Stomach (tissue), 9 donors: ENCODE data around the gene MICALL1. TPM values are rescaled to one million over a fixed set of nuclear protein-coding genes. Genes with fewer than 3 reads are reported as not detected.

ENCODE experiments used
- DNase-seq, 2 donors: peaks; one replicate each; pipeline versions ENCODE4 v3.0.0 to v3.0.0-alpha.2; 2013 to 2019
- H3K27ac ChIP-seq, 5 donors: fragments of 200-600 bp in 4 of 5; sonication (generic) in 4 of 5; one replicate each; pipeline ENCODE4 v1.5.1; 2013 to 2019; ENCODE audit warnings: mild to moderate bottlenecking in 1 of 5, moderate library complexity in 1 of 5
- H3K27me3 ChIP-seq, 3 donors: fragments of 200-600 bp; sonication (generic); one replicate each; pipeline ENCODE4 v1.5.1; 2017 to 2019; ENCODE audit warnings: mixed run types in 1 of 3
- H3K36me3 ChIP-seq, 4 donors: fragments of 200-600 bp; sonication (generic); 1 replicate in 3 of 4; 2 replicates in 1 of 4; pipeline ENCODE4 v1.5.1; 2016 to 2019
- H3K4me1 ChIP-seq, 4 donors: fragments of 200-600 bp; sonication (generic); one replicate each; pipeline ENCODE4 v1.5.1; 2016 to 2019
- H3K4me3 ChIP-seq, 4 donors: fragments of 200-600 bp; sonication (generic) in 3 of 4; one replicate each; pipeline ENCODE4 v1.5.1; 2016 to 2019; ENCODE audit warnings: mild to moderate bottlenecking in 1 of 4
- H3K9me3 ChIP-seq, 4 donors: fragments of 200-600 bp; sonication (generic); one replicate each; pipeline ENCODE4 v1.5.1; 2016 to 2019
- CTCF ChIP-seq, 7 experiments: fragments of 450-650 bp in 4 of 7; fragments of 200-600 bp in 3 of 7; sonication (generic) in 3 of 7; IDR thresholded peaks; one replicate each; pipeline ENCODE4 v1.5.1; 2016 to 2019; ENCODE audit warnings: antibody characterized with exemption in 7 of 7, control low read depth in 2 of 7, mild to moderate bottlenecking in 1 of 7
- EP300 ChIP-seq: sonication (generic); formaldehyde crosslinking; IDR thresholded peaks from one replicate; pipeline ENCODE4 v1.6.1; 2017; ENCODE audit warnings: antibody characterized with exemption
- POLR2A ChIP-seq, 4 donors: fragments of 450-650 bp; IDR thresholded peaks; one replicate each; pipeline ENCODE4 v1.6.1; 2016; ENCODE audit warnings: antibody characterized with exemption in 4 of 4, control low read depth in 2 of 4, mild to moderate bottlenecking in 1 of 4, moderate library complexity in 1 of 4
- POLR2AphosphoS5 ChIP-seq, 3 donors: sonication (generic); formaldehyde crosslinking; IDR thresholded peaks; one replicate each; pipeline ENCODE4 v1.6.1; 2016; ENCODE audit warnings: antibody characterized with exemption in 3 of 3
- WGBS, 5 donors: extraction: QIAGEN DNeasy Blood & Tissue Kit in 3 of 5; methylation state at CpG; one replicate each; pipeline versions ENCODE4 v1.1.5 to v1.1.7; 2013 to 2018; 5-methylcytosine and 5-hydroxymethylcytosine counted together
- intact Hi-C: fragments of 100-400 bp; cut with DNase I; formaldehyde crosslinking; loops from one replicate; pipeline ENCODE4 v1.15.1; 2023; ENCODE audit warnings: low total_unique reads
- polyA plus RNA-seq, 3 donors: library from polyadenylated mRNA; stranded (reverse); fragments of 200-250 nt; gene quantifications; one replicate each; pipeline ENCODE4 v1.2.3, GENCODE V29; 2013
- total RNA-seq, 5 donors: library from RNA; depleted of rRNA; stranded (reverse); fragments of >200 nt; gene quantifications; one replicate each; pipeline versions ENCODE4 v1.1.0 to v1.2.3, GENCODE V29; 2014 to 2016
- donor health status: healthy with polysubstance abuse.
- donor health status: Bipolar disorder and iron deficiency.
- donor health status: healthy.

The MICALL1 gene
- total and polyA plus RNA-seq, 8 donors, result 17.7 to 155 (median 54.7) TPM

GRCh38 chr22:37884420-37884819 lies 21.7 kb upstream of the MICALL1 start:
- Histone ChIP-seq H3K27me3 (no peaks in the 10 kb centered on the region), H3K27ac (peak overlapping the region in 1 of 5 donors; percentile 61), H3K4me3 (no peak overlapping the region), H3K9me3 (no peaks in the 10 kb centered on the region), H3K4me1 (peaks cover 0 to 46% (median 19%) of the 10 kb centered on the region in 4 donors), H3K36me3 (peaks cover 53 to 92% (median 83%) of the 10 kb centered on the region in 4 donors)
- DNase-seq, result peak in 1 of 2 donors; percentile 56
- TF ChIP-seq CTCF (IDR thresholded peaks at IDR 0.05) (no peak), POLR2A (IDR thresholded peaks at IDR 0.05) (no peak), EP300 (no peak), POLR2AphosphoS5 (IDR thresholded peaks at IDR 0.05) (no peak)
- WGBS, 5 donors, result 63 to 84% (median 78%) methylated on average over 6 of the region's 6 CpGs
- intact Hi-C loops, result no loop called here

GRCh38 chr22:37887584-37888378 lies 18.3 kb upstream of the MICALL1 start:
- Histone ChIP-seq H3K4me3 (no peak overlapping the region), H3K27me3 (no peaks in the 10 kb centered on the region), H3K4me1 (peaks cover 14 to 65% (median 31%) of the 10 kb centered on the region in 4 donors), H3K9me3 (no peaks in the 10 kb centered on the region), H3K27ac (peak overlapping the region in 4 of 5 donors; percentile 35 to 82 (median 54)), H3K36me3 (peaks cover 32 to 88% (median 74%) of the 10 kb centered on the region in 4 donors)
- DNase-seq, result peak in 1 of 2 donors; percentile 77
- intact Hi-C loops, result no loop called here
- WGBS, 5 donors, result 45 to 57% (median 53%) methylated on average over 6 of the region's 6 CpGs
- TF ChIP-seq EP300, result no peak
- peak in 5 of 7 experiments; percentile 21 to 54 (median 37) for TF ChIP-seq CTCF (IDR thresholded peaks at IDR 0.05)
- no peak for TF ChIP-seq POLR2A (IDR thresholded peaks at IDR 0.05)

- peak overlapping the region; percentile 42 to 92 (median 82) for H3K27ac ChIP-seq
- H3K4me1 ChIP-seq, result peaks cover 55 to 76% (median 65%) of the 10 kb centered on the region in 4 donors
- no peaks in the 10 kb centered on the region for H3K27me3 ChIP-seq
- no peak overlapping the region for H3K4me3 ChIP-seq
- H3K9me3 ChIP-seq, result no peaks in the 10 kb centered on the region
- WGBS, 5 donors, result 73 to 83% (median 76%) methylated on average over 3 of the region's 3 CpGs
- H3K36me3 ChIP-seq, result peaks cover 23 to 54% (median 49%) of the 10 kb centered on the region in 4 donors
- no peak for TF ChIP-seq EP300
- intact Hi-C loops, result no loop called here
- no peak for DNase-seq
These were observed 14.2 kb upstream of the MICALL1 start for GRCh38 chr22:37891926-37892325.

- WGBS, 5 donors, result 20 to 43% (median 29%) methylated on average over 6 to 7 of the region's 7 CpGs
These were observed 13.3 kb upstream of the MICALL1 start for GRCh38 chr22:37892566-37893335.

More at GRCh38 chr22:37892566-37893335, 13.3 kb upstream of the MICALL1 start:
- H3K27me3 ChIP-seq, result no peaks in the 10 kb centered on the region
- H3K9me3 ChIP-seq, result no peaks in the 10 kb centered on the region
- intact Hi-C loops, result no loop called here
- H3K4me3 ChIP-seq, result no peak overlapping the region
- no peak for TF ChIP-seq POLR2AphosphoS5 (IDR thresholded peaks at IDR 0.05)
- TF ChIP-seq POLR2A (IDR thresholded peaks at IDR 0.05), result no peak
- TF ChIP-seq CTCF (IDR thresholded peaks at IDR 0.05), result no peak
- no peak for TF ChIP-seq EP300
- DNase-seq, result peak; percentile 57 to 85
- H3K27ac ChIP-seq, result peak overlapping the region; percentile 79 to 95 (median 85)
- H3K36me3 ChIP-seq, result peaks cover 18 to 46% (median 41%) of the 10 kb centered on the region in 4 donors
- H3K4me1 ChIP-seq, result peaks cover 52 to 72% (median 66%) of the 10 kb centered on the region in 4 donors
